ENCODE results near the gene VPS13A. TPM values are rescaled to one million over a fixed set of nuclear protein-coding genes. Genes with fewer than 3 reads are reported as not detected.
"Not testable (repeated sequence)": the region's sequence is repeated elsewhere in the genome, so short reads cannot be mapped to it uniquely, and the experiment has no call there.

The VPS13A gene
- total and polyA plus RNA-seq, 2 experiments from 2014 or later, result 13.2 to 65.6 TPM

DNA sequence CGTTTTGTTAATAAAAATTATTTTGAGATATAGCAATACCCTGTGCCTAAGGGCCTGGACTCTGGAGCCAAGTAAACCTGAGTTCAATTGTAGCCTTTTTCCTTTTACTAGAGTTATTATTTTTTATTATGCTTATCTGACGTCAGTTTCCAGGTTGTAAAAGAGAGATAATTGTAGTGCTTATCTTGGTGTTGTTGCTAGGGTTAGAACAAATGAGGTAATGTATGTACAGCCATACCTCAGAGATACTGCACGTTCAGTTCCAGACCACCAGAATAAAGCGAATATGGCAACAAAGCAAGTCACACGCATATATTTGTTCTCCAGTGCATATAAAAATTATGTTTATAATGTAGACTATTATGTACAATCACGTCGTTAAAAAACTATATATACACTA is 215.0 kb downstream of the VPS13A start:
- H3K9me2 ChIP-seq (replicated peaks; ENCODE audit: insufficient read depth), result no peaks in the 10 kb centered on the region
- H3K4me2 ChIP-seq, result no peak overlapping the region
- H3K79me2 ChIP-seq, result no peaks in the 10 kb centered on the region
- no peaks in the 10 kb centered on the region for H4K20me1 ChIP-seq (ENCODE audit: insufficient read depth, poor library complexity, severe bottlenecking)
- TF ChIP-seq, protein P1, sequence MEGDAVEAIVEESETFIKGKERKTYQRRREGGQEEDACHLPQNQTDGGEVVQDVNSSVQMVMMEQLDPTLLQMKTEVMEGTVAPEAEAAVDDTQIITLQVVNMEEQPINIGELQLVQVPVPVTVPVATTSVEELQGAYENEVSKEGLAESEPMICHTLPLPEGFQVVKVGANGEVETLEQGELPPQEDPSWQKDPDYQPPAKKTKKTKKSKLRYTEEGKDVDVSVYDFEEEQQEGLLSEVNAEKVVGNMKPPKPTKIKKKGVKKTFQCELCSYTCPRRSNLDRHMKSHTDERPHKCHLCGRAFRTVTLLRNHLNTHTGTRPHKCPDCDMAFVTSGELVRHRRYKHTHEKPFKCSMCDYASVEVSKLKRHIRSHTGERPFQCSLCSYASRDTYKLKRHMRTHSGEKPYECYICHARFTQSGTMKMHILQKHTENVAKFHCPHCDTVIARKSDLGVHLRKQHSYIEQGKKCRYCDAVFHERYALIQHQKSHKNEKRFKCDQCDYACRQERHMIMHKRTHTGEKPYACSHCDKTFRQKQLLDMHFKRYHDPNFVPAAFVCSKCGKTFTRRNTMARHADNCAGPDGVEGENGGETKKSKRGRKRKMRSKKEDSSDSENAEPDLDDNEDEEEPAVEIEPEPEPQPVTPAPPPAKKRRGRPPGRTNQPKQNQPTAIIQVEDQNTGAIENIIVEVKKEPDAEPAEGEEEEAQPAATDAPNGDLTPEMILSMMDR (IDR thresholded peaks at IDR 0.05; ENCODE audit: poor library complexity), result no peak
- TF ChIP-seq EZH2phosphoT487 (IDR thresholded peaks at IDR 0.05; ENCODE audit: low read depth, severe bottlenecking, unreplicated experiment) (no peak), EZH2 (IDR thresholded peaks at IDR 0.05; ENCODE audit: borderline replicate concordance) (no peak)
- H3K36me3 ChIP-seq (replicated peaks; ENCODE audit: insufficient read depth, low read depth), result no peaks in the 10 kb centered on the region
- H3K27ac ChIP-seq, result peak overlapping the region; percentile 76
- WGBS (ENCODE audit: low lambda C conversion rate, missing lambda C conversion rate), result 62% methylated on average over 7 of the region's 7 CpGs
- peak; percentile 37 for DNase-seq (ENCODE audit: low spot score)
- H3K27me3 ChIP-seq, result no peaks in the 10 kb centered on the region
- no peak overlapping the region for H3K4me3 ChIP-seq
- H2AFZ ChIP-seq, result no peak overlapping the region
- no peaks in the 10 kb centered on the region for H3K9me3 ChIP-seq (ENCODE audit: low read depth)
- no peaks in the 10 kb centered on the region for H3K4me1 ChIP-seq (ENCODE audit: insufficient read depth)

DNA sequence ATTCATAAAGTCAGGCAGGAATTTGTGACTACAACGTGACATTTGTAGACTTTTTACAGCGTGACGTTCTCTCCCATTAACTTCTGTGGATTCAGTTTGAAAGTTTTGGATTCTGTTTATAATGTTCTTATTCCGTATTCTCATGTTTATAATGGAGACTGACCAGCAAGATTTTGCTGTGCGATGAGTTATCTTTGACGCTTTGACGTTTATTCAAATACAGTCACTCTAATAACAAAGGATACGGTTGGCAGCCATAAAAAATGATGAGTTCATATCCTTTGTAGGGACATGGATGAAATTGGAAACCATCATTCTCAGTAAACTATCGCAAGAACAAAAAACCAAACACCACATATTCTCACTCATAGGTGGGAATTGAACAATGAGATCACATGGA is 221.2 kb downstream of the VPS13A start:
- WGBS (ENCODE audit: low lambda C conversion rate, missing lambda C conversion rate), result 80% methylated on average over 9 of the region's 9 CpGs
- not testable (repeated sequence) for H3K4me1 ChIP-seq (ENCODE audit: insufficient read depth); H3K4me2 ChIP-seq; H3K27ac ChIP-seq; H3K4me3 ChIP-seq; H3K9me3 ChIP-seq (ENCODE audit: low read depth); H3K79me2 ChIP-seq; H3K9me2 ChIP-seq (replicated peaks; ENCODE audit: insufficient read depth); H3K27me3 ChIP-seq; DNase-seq (ENCODE audit: low spot score); H2AFZ ChIP-seq; H4K20me1 ChIP-seq (ENCODE audit: insufficient read depth, poor library complexity, severe bottlenecking); H3K36me3 ChIP-seq (replicated peaks; ENCODE audit: insufficient read depth, low read depth)

DNA sequence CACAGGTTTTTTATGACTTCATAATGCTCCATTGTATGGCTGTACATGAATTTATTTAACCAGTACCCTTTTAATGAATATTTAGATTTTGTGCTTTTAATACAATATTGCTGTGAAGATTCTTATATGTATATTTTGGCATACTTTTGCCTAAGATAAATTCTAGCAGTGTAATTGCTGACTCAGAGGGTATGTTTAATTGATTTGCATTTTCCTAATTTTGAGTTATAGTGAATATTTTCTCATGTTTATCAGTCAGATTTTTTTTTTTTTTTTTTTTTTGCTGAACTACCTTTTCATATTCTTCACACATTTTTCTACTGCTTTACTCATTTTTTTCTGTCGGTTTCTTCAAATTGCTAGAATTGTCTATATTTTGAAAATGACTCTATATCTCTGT is 222.6 kb downstream of the VPS13A start:
- H3K4me1 ChIP-seq (ENCODE audit: insufficient read depth), result no peaks in the 10 kb centered on the region
- 97% methylated on average over 1 of the region's 1 CpG for WGBS (ENCODE audit: low lambda C conversion rate, missing lambda C conversion rate)

DNA sequence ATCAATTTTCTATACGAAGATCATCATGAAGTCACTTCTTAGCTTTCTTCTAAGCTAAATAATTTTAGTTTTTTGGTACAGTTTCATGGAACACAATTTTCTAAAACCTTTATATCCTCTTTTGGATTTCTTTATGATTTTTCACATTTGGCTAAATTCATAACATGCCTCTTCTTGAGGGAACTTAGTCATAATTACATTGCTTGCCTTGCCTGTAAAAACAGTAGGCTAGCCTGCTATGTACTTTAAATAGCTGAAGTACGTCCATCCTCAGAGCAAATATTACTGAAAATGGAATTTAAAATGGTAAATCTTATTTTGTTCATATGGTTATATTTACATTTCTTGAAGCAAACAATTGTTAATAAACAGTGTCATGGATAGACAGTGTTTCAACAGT is 225.0 kb downstream of the VPS13A start:
- no peaks in the 10 kb centered on the region for H3K36me3 ChIP-seq (replicated peaks; ENCODE audit: insufficient read depth, low read depth)
- H3K9me3 ChIP-seq (ENCODE audit: low read depth), result no peaks in the 10 kb centered on the region
- H3K4me1 ChIP-seq (ENCODE audit: insufficient read depth), result no peaks in the 10 kb centered on the region
- no peak overlapping the region for H2AFZ ChIP-seq
- no peaks in the 10 kb centered on the region for H3K79me2 ChIP-seq
- no peak overlapping the region for H3K27ac ChIP-seq
- 95% methylated on average over 2 of the region's 2 CpGs for WGBS (ENCODE audit: low lambda C conversion rate, missing lambda C conversion rate)
- DNase-seq (ENCODE audit: low spot score), result no peak
- H3K4me2 ChIP-seq, result no peak overlapping the region
- TF ChIP-seq EZH2phosphoT487 (IDR thresholded peaks at IDR 0.05; ENCODE audit: low read depth, severe bottlenecking, unreplicated experiment), result no peak
- no peak for TF ChIP-seq EZH2 (IDR thresholded peaks at IDR 0.05; ENCODE audit: borderline replicate concordance)
- TF ChIP-seq, protein P1 (IDR thresholded peaks at IDR 0.05; ENCODE audit: poor library complexity), result no peak
- no peaks in the 10 kb centered on the region for H3K9me2 ChIP-seq (replicated peaks; ENCODE audit: insufficient read depth)
- H4K20me1 ChIP-seq (ENCODE audit: insufficient read depth, poor library complexity, severe bottlenecking), result no peaks in the 10 kb centered on the region
- H3K4me3 ChIP-seq, result no peak overlapping the region
- no peaks in the 10 kb centered on the region for H3K27me3 ChIP-seq

More for the DNA sequence above, 222.6 kb downstream of the VPS13A start:
- no peaks in the 10 kb centered on the region for H3K9me2 ChIP-seq (replicated peaks; ENCODE audit: insufficient read depth)
- no peak overlapping the region for H3K4me3 ChIP-seq
- no peak overlapping the region for H2AFZ ChIP-seq
- H3K79me2 ChIP-seq, result no peaks in the 10 kb centered on the region
- H3K36me3 ChIP-seq (replicated peaks; ENCODE audit: insufficient read depth, low read depth), result no peaks in the 10 kb centered on the region
- TF ChIP-seq EZH2 (IDR thresholded peaks at IDR 0.05; ENCODE audit: borderline replicate concordance), result no peak
- no peak for TF ChIP-seq EZH2phosphoT487 (IDR thresholded peaks at IDR 0.05; ENCODE audit: low read depth, severe bottlenecking, unreplicated experiment)
- TF ChIP-seq, protein P1 (IDR thresholded peaks at IDR 0.05; ENCODE audit: poor library complexity), result no peak
- no peaks in the 10 kb centered on the region for H3K27me3 ChIP-seq
- H3K4me2 ChIP-seq, result no peak overlapping the region
- H3K9me3 ChIP-seq (ENCODE audit: low read depth), result no peaks in the 10 kb centered on the region
- no peak for DNase-seq (ENCODE audit: low spot score)
- H4K20me1 ChIP-seq (ENCODE audit: insufficient read depth, poor library complexity, severe bottlenecking), result no peaks in the 10 kb centered on the region
- H3K27ac ChIP-seq, result no peak overlapping the region
